Gastroesophageal sphincter (tissue), 4 donors: ENCODE measurements around the gene NAA60. TPM values are rescaled to one million over a fixed set of nuclear protein-coding genes. Genes with fewer than 3 reads are reported as not detected.

ENCODE experiments used
- ATAC-seq: fragments of 150-250 bp; one replicate; pipeline ENCODE4 v1.9.1; 2016; ENCODE audit warnings: mild to moderate bottlenecking, moderate library complexity
- H3K27ac ChIP-seq, 4 donors: fragments of 200-600 bp; sonication (generic) in 3 of 4; 1 replicate in 3 of 4; 2 replicates in 1 of 4; pipeline ENCODE4 v1.5.1; 2016 to 2019
- H3K27me3 ChIP-seq: fragments of 200-600 bp; sonication (generic); one replicate; pipeline ENCODE4 v1.5.1; 2019
- H3K36me3 ChIP-seq, 2 donors: fragments of 200-600 bp; sonication (generic); one replicate each; pipeline ENCODE4 v1.5.1; 2019; ENCODE audit warnings: control low read depth in 1 of 2
- H3K4me1 ChIP-seq, 3 donors: fragments of 200-600 bp; sonication (generic); 1 replicate in 2 of 3; 2 replicates in 1 of 3; pipeline ENCODE4 v1.5.1; 2016 to 2019; ENCODE audit warnings: control low read depth in 2 of 3
- H3K4me3 ChIP-seq, 2 donors: fragments of 200-600 bp; sonication (generic); one replicate each; pipeline ENCODE4 v1.5.1; 2019; ENCODE audit warnings: mild to moderate bottlenecking in 1 of 2, moderate library complexity in 1 of 2
- H3K9me3 ChIP-seq, 3 donors: fragments of 200-600 bp; sonication (generic); one replicate each; pipeline ENCODE4 v1.5.1; 2017 to 2019; ENCODE audit warnings: control low read depth in 2 of 3
- EP300 ChIP-seq: sonication (generic); formaldehyde crosslinking; IDR thresholded peaks from one replicate; pipeline ENCODE4 v1.6.1; 2017; ENCODE audit warnings: antibody characterized with exemption, mild to moderate bottlenecking
- POLR2A ChIP-seq, 2 donors: fragments of 450-650 bp; IDR thresholded peaks; one replicate each; pipeline ENCODE4 v1.6.1; 2017; ENCODE audit warnings: antibody characterized with exemption in 2 of 2, mild to moderate bottlenecking in 2 of 2, moderate library complexity in 1 of 2
- POLR2AphosphoS5 ChIP-seq: sonication (generic); formaldehyde crosslinking; IDR thresholded peaks from one replicate; pipeline ENCODE4 v1.6.1; 2017; ENCODE audit warnings: antibody characterized with exemption
- WGBS, 2 donors: methylation state at CpG; one replicate each; pipeline ENCODE4 v1.1.5; 2018; ENCODE audit warnings: low coverage in 1 of 2; 5-methylcytosine and 5-hydroxymethylcytosine counted together
- total RNA-seq, 4 donors: library from RNA; depleted of rRNA; stranded (reverse); fragments of >200 nt; gene quantifications; one replicate each; pipeline ENCODE4 v1.1.0, GENCODE V29; 2016
- TF ChIP-seq, protein P1 (sequence below), 4 experiments: fragments of 200-600 bp in 2 of 4; fragments of 450-650 bp in 2 of 4; sonication (generic) in 1 of 4; IDR thresholded peaks; one replicate each; pipeline ENCODE4 v1.5.1; 2017 to 2019; ENCODE audit warnings: antibody characterized with exemption in 4 of 4, mild to moderate bottlenecking in 2 of 4, moderate library complexity in 2 of 4

Gene NAA60
- total RNA-seq, 4 donors from 2014 or later, result 18.6 to 35.1 (median 28.5) TPM

DNA sequence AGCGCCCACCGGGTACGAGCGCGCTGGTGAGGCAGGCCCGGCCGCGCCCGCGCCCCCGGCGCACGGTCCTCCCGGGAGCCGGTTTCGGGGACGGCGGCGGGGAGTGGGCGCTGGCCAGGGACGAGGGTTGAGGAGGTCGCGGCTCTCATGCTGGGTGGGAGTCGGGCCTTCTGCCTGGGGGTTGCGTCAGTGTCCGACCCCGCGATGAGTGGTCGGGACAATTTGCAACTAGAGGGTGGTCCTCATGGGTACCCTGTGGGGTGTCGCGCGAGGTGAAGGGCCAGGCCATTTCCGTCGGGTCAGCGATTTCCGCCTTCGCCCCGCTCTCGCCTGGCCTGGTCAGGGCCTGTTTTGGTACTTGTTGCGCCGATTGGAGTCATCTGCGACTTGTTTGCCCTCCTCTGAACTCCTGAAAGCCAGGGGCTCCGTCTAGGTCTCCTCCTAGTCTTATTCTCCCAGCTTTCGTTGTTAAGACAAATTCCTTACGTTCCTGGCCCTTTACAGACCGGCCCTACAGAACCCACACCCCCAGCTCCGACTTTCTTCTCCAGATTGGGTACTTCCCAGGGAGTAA lies 14.9 kb downstream of the NAA60 start:
- Histone ChIP-seq H3K4me3 (peak overlapping the region; percentile 81 to 90), H3K27ac (peak overlapping the region; percentile 84 to 97 (median 97)), H3K36me3 (no peaks in the 10 kb centered on the region), H3K4me1 (peaks cover 2 to 67% (median 27%) of the 10 kb centered on the region in 3 donors), H3K9me3 (no peaks in the 10 kb centered on the region), H3K27me3 (no peaks in the 10 kb centered on the region)
- ATAC-seq, result peak; percentile 3
- no peak for TF ChIP-seq POLR2A (IDR thresholded peaks at IDR 0.05)
- TF ChIP-seq POLR2AphosphoS5, result no peak
- no peak for TF ChIP-seq EP300
- TF ChIP-seq, protein P1, sequence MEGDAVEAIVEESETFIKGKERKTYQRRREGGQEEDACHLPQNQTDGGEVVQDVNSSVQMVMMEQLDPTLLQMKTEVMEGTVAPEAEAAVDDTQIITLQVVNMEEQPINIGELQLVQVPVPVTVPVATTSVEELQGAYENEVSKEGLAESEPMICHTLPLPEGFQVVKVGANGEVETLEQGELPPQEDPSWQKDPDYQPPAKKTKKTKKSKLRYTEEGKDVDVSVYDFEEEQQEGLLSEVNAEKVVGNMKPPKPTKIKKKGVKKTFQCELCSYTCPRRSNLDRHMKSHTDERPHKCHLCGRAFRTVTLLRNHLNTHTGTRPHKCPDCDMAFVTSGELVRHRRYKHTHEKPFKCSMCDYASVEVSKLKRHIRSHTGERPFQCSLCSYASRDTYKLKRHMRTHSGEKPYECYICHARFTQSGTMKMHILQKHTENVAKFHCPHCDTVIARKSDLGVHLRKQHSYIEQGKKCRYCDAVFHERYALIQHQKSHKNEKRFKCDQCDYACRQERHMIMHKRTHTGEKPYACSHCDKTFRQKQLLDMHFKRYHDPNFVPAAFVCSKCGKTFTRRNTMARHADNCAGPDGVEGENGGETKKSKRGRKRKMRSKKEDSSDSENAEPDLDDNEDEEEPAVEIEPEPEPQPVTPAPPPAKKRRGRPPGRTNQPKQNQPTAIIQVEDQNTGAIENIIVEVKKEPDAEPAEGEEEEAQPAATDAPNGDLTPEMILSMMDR (IDR thresholded peaks at IDR 0.05), result no peak
- 0% methylated on average over 3 of the region's 47 CpGs; no CpG with 5 or more reads in 1 of the 2 donors for WGBS, 2 donors

DNA sequence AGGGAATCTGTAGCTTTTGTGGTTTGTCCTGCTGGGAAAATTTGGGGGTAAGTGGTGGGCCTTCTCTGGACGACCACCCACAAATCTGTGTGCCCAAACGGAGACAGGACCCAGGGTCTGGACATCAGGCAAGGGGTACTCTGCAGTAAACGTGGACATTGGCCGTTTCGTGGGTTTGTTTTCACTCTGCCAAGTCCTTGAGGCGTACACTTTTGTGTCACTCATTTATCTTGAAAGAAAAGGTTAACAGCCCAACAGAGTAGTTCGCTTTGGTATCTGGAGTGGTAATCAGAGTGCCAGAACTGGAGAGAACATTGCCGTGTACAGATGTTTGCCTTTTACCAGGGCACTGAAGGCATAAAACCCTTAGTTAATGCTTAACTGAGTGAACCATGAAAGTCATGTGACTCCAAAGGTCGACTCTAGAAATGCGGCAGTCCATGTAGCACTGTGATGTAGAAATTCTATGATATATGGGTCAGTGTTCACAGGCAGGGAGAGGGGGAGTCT lies 15.4 kb downstream of the NAA60 start:
- Histone ChIP-seq H3K27ac (peak overlapping the region; percentile 84 to 97 (median 97)), H3K36me3 (no peaks in the 10 kb centered on the region), H3K27me3 (no peaks in the 10 kb centered on the region), H3K4me1 (peaks cover 2 to 72% (median 27%) of the 10 kb centered on the region in 3 donors), H3K4me3 (peak overlapping the region; percentile 81 to 90), H3K9me3 (no peaks in the 10 kb centered on the region)
- no peak for ATAC-seq
- WGBS, 2 donors, result 7 to 8% methylated on average over 6 to 7 of the region's 10 CpGs
- TF ChIP-seq EP300, result no peak
- TF ChIP-seq POLR2AphosphoS5, result peak; percentile 33

DNA sequence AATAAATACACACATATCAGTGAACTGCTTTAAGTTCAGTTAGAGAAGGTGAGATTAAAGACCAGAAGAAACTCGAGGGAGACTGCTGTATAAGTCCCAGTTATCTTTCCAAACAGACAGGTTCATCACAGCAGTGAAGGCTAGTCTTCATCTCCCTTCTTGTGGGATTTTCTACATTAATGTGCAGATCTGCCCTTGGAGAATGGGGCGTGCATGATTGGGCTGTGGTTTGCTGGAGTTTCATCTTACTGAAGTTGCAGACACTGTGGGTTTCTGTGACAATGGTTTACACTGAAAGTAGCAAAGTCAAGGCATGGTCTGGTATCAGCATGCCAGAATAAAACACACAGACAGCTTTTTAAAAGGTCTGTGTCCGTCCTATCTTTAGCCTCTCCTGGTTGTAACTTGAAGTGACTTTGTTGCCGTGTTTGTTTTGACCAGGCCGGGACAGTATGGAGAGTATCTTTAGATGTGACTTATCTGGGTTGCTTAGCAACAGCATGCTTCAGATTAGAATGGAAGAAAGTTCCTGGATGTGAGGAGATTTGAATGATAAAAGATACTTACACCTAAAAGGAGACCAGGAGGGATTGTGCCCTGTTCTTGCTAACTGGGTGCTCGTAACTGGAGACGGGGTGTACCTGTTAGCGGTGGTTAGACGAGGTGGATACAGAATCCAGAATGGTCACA lies 16.1 kb downstream of the NAA60 start:
- Histone ChIP-seq H3K9me3 (no peaks in the 10 kb centered on the region), H3K4me1 (peaks cover 2 to 78% (median 32%) of the 10 kb centered on the region in 3 donors), H3K4me3 (peak overlapping the region in 1 of 2 donors; percentile 90), H3K27ac (peak overlapping the region in 3 of 4 donors; percentile 97), H3K36me3 (no peaks in the 10 kb centered on the region), H3K27me3 (no peaks in the 10 kb centered on the region)
- no peak for ATAC-seq
- TF ChIP-seq, protein P1 (IDR thresholded peaks at IDR 0.05), result no peak
- no peak for TF ChIP-seq POLR2A (IDR thresholded peaks at IDR 0.05)
- no peak for TF ChIP-seq EP300
- no peak for TF ChIP-seq POLR2AphosphoS5
- 48 to 55% methylated on average over 7 to 9 of the region's 9 CpGs for WGBS, 2 donors

DNA sequence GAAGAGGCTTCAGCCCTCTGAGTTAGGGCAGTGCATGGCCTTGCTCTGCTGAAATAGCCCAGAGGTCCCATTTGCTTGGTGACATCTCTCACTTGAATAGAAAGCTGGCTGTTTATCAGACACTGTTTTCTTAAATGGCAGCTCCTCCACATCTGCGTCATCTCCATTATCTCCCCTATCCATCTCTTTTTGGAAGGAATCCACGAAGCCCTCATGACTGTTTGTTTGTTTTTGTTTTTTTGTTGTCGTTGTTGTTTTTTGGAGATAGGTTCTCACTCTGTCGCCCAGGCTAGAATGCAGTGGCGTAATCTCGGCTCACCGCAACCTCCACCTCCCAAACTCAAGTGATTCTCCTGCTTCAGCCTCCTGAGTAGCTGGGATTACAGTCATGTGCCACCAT lies 16.6 kb downstream of the NAA60 start:
- Histone ChIP-seq H3K36me3 (no peaks in the 10 kb centered on the region), H3K4me3 (no peak overlapping the region), H3K27ac (peak overlapping the region in 1 of 4 donors; percentile 9), H3K9me3 (no peaks in the 10 kb centered on the region), H3K27me3 (no peaks in the 10 kb centered on the region), H3K4me1 (peaks cover 2 to 83% (median 34%) of the 10 kb centered on the region in 3 donors)
- TF ChIP-seq POLR2AphosphoS5 (no peak), POLR2A (IDR thresholded peaks at IDR 0.05) (no peak), EP300 (no peak)
- TF ChIP-seq, protein P1 (IDR thresholded peaks at IDR 0.05), result no peak
- no peak for ATAC-seq
- 59 to 76% methylated on average over 4 to 7 of the region's 7 CpGs for WGBS, 2 donors

DNA sequence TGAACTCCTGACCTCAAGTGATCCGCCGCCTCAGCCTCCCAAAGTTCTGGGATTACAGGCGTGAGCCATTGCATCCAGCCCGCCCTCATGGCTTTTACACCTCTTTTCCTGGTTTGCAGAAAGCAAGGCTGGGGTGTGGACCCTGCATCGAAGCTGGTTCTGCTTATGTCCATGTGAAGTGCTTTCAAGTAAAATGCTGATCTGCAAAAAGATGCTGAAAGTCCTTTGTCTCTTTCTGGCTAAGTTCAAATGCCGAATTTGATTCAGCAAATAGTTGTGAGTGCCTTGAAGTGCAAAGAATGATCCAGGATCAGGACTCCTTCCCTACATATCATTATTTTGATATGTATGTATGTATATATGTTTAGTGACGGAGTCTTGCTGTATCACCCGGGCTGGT lies 17.1 kb downstream of the NAA60 start:
- Histone ChIP-seq H3K4me3 (no peak overlapping the region), H3K27ac (peak overlapping the region in 1 of 4 donors; percentile 9), H3K27me3 (no peaks in the 10 kb centered on the region), H3K4me1 (peaks cover 2 to 87% (median 34%) of the 10 kb centered on the region in 3 donors), H3K9me3 (no peaks in the 10 kb centered on the region), H3K36me3 (peaks cover 0 to 3% of the 10 kb centered on the region in 2 donors)
- ATAC-seq, result no peak
- WGBS, 2 donors, result 74 to 82% methylated on average over 3 to 7 of the region's 8 CpGs
- TF ChIP-seq EP300 (no peak), POLR2AphosphoS5 (no peak), POLR2A (IDR thresholded peaks at IDR 0.05) (no peak)
- TF ChIP-seq, protein P1 (IDR thresholded peaks at IDR 0.05), result no peak
